SHP77 treated with DMSO at 0.1 percent for 48 hours (cell line): Measurements from ENCODE around the gene NRXN3.

ENCODE experiments used
- DNase-seq: peaks from one replicate; lab custom pipeline; 2025; lab: John Stamatoyannopoulos, UW

Gene NRXN3

DNA sequence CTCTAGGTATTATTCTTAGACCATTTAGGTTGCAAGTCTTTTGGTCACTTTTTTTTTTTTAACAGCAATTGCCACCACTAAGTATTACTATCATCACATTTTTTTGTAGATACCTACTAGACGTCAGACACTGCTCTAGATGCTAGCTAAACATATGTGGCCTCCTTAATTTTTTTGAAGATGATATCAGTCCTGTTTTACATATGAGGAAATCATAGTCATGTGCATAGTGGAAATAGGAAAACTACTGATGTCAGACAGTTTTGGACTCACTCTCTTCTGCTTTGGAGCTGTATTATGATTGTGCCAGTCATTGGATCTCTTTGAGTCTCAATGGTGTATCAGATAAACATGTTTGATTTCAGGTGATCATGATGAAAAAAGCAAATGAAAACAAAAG, 1736.8 kb downstream of the NRXN3 start:
- DNase-seq, result no peak

DNA sequence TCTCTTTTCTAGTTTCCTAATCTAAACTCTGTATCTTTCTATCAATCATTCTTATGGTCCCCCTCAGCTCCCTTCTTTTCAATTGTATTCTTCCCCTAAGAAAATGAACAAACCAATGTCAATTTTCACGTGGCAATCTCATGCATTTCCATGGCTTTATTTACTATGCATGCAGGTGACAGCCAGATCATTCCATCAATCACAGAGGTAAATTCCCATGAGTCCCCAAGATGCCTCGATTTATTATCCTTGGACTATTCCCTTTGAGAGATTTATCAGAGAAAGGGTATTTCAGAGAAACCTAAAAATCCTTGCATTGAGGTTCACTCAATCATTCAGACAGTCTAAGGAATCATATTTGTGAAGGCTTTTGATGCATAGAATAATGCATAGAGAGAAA, 1739.9 kb downstream of the NRXN3 start:
- DNase-seq, result no peak

DNA sequence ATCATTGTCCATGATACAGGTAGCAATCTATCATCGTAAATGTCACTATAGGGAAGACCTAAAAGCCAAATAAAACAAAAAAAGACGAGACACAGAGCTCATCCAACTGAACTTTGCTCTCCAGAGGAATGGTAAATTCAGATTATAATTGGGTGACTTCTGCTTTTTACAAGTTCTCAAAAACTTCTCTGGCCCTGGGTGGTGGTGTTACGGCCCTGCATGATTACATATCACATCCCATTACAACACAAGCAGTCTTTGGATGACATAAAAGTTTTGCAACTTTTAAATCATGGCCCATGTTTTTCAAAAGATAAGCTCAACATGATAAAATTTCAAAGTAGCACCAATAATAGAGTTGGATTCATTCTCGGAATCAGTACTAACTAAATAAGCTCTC, 1741.6 kb downstream of the NRXN3 start:
- DNase-seq, result no peak

DNA sequence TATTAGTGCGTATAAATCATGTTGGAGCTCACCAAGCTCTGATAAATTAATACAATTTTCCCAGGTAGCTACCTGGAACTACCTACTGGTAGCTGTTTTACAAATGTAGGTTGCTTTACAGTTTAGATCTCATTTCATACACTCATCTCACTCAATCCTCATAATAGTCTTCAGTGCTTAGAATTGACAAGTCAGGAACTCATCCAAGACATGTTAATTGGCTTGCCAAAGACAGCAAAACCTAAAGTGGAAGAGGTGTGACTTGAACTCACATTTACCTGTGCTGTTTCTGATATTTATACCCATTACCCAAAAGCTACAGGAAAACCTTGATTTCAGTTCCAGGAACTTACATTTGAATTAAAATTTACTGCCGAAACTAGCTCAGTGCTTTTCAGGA, 1744.4 kb downstream of the NRXN3 start:
- no peak for DNase-seq

DNA sequence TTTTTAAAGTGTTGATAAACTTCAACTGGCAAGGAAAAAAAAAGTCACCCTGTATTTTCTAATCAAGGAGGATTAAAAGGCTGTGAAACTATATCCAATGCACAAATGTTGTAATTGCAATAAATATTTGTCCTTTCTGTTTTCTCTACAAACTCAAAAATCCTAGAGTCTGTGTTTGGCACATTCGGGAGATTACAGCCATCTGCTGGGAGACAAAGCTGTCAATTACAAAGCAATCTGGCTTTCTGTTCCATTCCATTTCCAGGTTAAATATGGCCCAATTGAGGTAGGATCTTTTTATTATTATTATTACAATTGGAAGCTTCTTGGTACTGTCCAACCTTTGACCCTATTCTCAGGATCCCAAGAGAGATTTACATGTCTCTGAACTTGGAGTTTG, 1745.2 kb downstream of the NRXN3 start:
- DNase-seq, result no peak

DNA sequence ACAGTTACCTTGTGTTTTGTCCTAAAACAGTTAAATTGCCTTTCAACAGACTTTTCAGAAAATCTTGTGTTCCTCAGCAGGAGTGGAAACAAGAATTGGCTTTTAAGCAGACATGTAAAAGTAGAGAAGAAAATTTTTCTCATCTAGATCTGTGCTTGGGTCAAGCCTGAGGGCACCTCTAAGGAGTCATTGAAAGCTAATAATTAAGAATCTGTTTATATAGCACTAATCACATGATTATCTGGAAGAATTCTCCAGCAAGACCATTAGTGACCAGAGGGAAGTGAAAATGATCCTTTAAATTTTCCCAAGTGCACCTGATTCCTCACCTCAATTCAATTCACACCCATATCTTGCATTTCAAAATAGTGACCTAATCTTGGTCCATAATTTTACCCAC, 1746.1 kb downstream of the NRXN3 start:
- no peak for DNase-seq

DNA sequence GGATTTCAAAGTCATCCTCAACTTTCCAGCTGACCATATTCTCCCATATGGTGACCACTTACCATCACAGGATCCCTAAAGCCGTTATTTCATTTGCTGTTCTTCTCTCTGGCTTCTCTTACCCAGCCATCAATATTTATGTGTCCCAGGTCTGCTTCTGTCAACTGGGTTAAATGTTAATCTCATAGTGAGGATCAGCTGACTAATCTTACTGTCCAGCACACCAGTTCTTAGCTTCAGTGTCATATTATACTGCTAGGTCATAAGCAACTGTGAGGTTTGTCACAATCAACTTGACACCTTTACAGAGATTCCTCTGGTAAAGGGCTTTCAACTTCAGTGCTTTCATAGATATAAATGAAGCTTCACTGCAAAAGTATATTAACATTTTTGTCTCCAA, 1746.7 kb downstream of the NRXN3 start:
- no peak for DNase-seq
